Effector memory CD8-positive, alpha-beta T cell (primary cell): Measurements from ENCODE around the gene RBP7.
A peak's percentile ranks its signal among the peaks of the same experiment; 100 is the strongest.

Experiments used
- ATAC-seq: fragments of 150-1000 bp; cut with Tn5 transposase; replicated peaks from 2 replicates; pipeline ENCODE4 v1.10.0; 2021; ENCODE audit warnings: mild to moderate bottlenecking, moderate library complexity
- DNase-seq, 3 experiments: peaks; one replicate each; pipeline ENCODE4 v3.0.0; 2021
- H3K27ac Mint-ChIP-seq, 2 donors: one replicate each; pipeline ENCODE4 v1.8.0; 2022; ENCODE audit warnings: mild to moderate bottlenecking in 2 of 2, mixed read lengths in 2 of 2, moderate library complexity in 2 of 2
- H3K27me3 Mint-ChIP-seq, 2 donors: one replicate each; pipeline ENCODE4 v1.8.0; 2022; ENCODE audit warnings: mixed read lengths in 2 of 2
- H3K36me3 Mint-ChIP-seq: one replicate; pipeline ENCODE4 v1.8.0; 2022; ENCODE audit warnings: mild to moderate bottlenecking, moderate library complexity, mixed read lengths; ENCODE audit not compliant: insufficient read depth
- H3K4me1 Mint-ChIP-seq, 2 donors: one replicate each; pipeline ENCODE4 v1.8.0; 2022; ENCODE audit warnings: low read depth in 2 of 2, mixed read lengths in 2 of 2
- H3K4me3 Mint-ChIP-seq, 2 donors: one replicate each; pipeline ENCODE4 v1.8.0; 2022; ENCODE audit warnings: mild to moderate bottlenecking in 2 of 2, mixed read lengths in 2 of 2, moderate library complexity in 2 of 2
- H3K9me3 Mint-ChIP-seq, 2 donors: one replicate each; pipeline ENCODE4 v1.8.0; 2022; ENCODE audit warnings: mixed read lengths in 2 of 2

Gene RBP7

DNA sequence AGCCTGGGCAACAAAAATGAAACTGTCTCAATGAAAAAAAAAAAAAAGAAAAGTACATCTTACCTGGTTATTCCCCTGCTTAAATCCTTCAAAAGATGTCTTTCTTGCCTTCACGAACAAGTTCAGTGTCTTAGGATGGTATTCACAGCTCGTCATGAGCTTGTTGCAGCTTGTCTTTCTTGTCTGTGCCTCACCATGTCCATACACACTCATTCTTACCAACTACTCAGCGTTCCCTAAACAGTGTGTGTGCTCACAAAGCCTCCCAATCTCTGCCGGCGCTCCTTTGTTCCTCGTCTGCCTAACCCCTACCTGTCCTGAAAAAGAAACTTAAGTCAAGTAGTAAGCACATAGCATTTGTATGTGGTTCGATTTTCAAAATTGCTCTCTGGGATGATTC, 66.8 kb downstream of the RBP7 start:
- no peak overlapping the region for H3K4me3 Mint-ChIP-seq
- H3K9me3 Mint-ChIP-seq = no peaks in the 10 kb centered on the region
- H3K27me3 Mint-ChIP-seq = no peaks in the 10 kb centered on the region
- DNase-seq (no peak), ATAC-seq (no peak)
- peaks cover 14 to 23% of the 10 kb centered on the region in 2 donors for H3K4me1 Mint-ChIP-seq
- H3K27ac Mint-ChIP-seq = peak overlapping the region; percentile 54 to 84
- H3K36me3 Mint-ChIP-seq = peaks cover 17% of the 10 kb centered on the region

DNA sequence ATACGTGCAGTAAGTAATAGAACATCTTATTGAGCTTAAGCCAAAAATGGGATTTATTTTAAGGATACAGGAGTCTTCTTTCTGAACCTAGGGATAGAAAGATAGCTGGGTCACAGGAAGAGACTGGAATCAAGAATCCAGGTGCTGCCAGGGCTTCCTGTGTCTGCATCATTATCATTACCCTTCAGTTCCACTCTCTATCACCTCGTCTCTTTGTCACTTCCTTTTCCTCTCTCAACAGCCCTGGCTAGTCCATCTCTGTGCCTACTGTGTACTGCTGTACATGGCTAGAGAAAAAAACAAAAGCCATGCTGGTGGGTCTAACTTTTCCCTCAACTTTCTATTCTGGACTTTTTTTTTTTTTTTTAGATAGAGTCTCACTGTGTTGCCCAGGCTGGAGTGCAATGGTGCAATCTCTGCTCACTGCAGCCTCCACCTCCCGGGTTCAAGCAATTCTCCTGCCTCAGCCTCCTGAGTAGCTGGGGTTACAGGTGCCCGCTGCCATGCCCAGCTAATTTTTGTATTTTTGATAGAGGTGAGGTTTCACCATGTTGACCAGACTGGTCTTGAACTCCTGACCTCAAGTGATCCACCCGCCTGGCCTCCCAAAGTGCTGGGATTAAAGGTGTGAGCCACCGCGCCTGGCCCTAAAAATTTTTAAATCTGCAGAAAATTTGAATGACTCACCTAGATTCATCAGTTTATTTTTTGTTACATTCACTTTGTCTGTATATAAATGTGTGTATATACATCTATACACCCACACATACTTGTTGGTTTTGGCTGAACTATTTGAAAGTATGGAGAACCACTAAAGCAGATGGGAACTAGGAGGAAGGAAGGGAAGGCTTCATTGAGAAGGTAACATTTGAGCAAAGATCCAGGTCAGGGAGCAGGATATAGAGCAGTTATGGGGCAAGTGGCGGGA, 67.7 kb downstream of the RBP7 start:
- Mint-ChIP-seq H3K36me3 (peaks cover 16% of the 10 kb centered on the region), H3K9me3 (no peaks in the 10 kb centered on the region), H3K4me3 (no peak overlapping the region), H3K27me3 (no peaks in the 10 kb centered on the region), H3K27ac (peak overlapping the region in 1 of 2 donors; percentile 54), H3K4me1 (peaks cover 17 to 26% of the 10 kb centered on the region in 2 donors)
- no peak for ATAC-seq
- no peak for DNase-seq

DNA sequence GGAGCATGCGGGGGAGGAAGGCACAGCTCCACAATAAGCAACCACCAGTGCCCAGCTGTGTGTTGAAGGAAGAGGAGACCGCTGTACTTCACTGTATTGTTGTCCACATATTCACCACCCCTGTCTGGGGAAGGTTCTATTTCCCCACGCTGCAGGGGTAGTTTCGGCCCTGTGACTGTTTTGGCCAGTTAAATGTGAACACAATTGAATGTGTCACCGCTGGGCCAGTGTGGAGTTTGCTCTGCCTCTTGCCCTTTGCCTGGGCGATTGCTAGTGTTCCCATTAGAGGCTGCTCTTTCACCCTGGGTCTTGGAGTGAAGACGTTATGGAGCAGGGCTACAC, 68.3 kb downstream of the RBP7 start:
- Mint-ChIP-seq H3K4me3 (no peak overlapping the region), H3K4me1 (peaks cover 17 to 26% of the 10 kb centered on the region in 2 donors), H3K9me3 (no peaks in the 10 kb centered on the region), H3K27ac (peak overlapping the region in 1 of 2 donors; percentile 54), H3K27me3 (no peaks in the 10 kb centered on the region), H3K36me3 (peaks cover 16% of the 10 kb centered on the region)
- ATAC-seq = no peak
- DNase-seq = no peak
